Measurements from ENCODE around the gene TMEM62.
A peak's percentile ranks its signal among the peaks of the same experiment; 100 is the strongest.
"Not testable (repeated sequence)": the region's sequence is repeated elsewhere in the genome, so short reads cannot be mapped to it uniquely, and the experiment has no call there.

Gene TMEM62

GRCh38 chr15:43219929-43220928 lies 86.8 kb downstream of the TMEM62 start:
- no peak for DNase-seq (ENCODE audit: low read depth, low spot score)
- no peak overlapping the region for H3K4me3 ChIP-seq (ENCODE audit: low read length)

GRCh38 chr15:43220991-43221403 lies 87.6 kb downstream of the TMEM62 start, which contains the start of gene EPB42:
Gene EPB42, minus strand, starts transcription at chr15:43221018. Its CDS starts 193 bp downstream, at chr15:43220825.
- DNase-seq (ENCODE audit: low read depth, low spot score) = no peak
- no peak within 1 kb of the TSS for H3K4me3 ChIP-seq (ENCODE audit: low read length)

GRCh38 chr15:43221422-43221821 lies 88.0 kb downstream of the TMEM62 start:
- no peak for DNase-seq (ENCODE audit: low read depth, low spot score)
- no peak overlapping the region for H3K4me3 ChIP-seq (ENCODE audit: low read length)

- H3K4me3 ChIP-seq (ENCODE audit: low read length) = no peak overlapping the region
- peak; percentile 61 for DNase-seq (ENCODE audit: low read depth, low spot score)
Observed at GRCh38 chr15:43225201-43225949, 92.0 kb downstream of the TMEM62 start.

- not testable (repeated sequence) for DNase-seq (ENCODE audit: low read depth, low spot score); H3K4me3 ChIP-seq (ENCODE audit: low read length)
Observed at GRCh38 chr15:43225950-43226255, 92.5 kb downstream of the TMEM62 start.

- no peak for DNase-seq (ENCODE audit: low read depth, low spot score)
- no peak overlapping the region for H3K4me3 ChIP-seq (ENCODE audit: low read length)
Observed at GRCh38 chr15:43226436-43227305, 93.3 kb downstream of the TMEM62 start.

GRCh38 chr15:43229977-43230376 lies 96.6 kb downstream of the TMEM62 start:
- DNase-seq (ENCODE audit: low read depth, low spot score) = no peak
- no peak overlapping the region for H3K4me3 ChIP-seq (ENCODE audit: low read length)

- H3K4me3 ChIP-seq (ENCODE audit: low read length) = no peak overlapping the region
- no peak for DNase-seq (ENCODE audit: low read depth, low spot score)
Observed at GRCh38 chr15:43230640-43231115, 97.3 kb downstream of the TMEM62 start.

- no peak overlapping the region for H3K4me3 ChIP-seq (ENCODE audit: low read length)
- DNase-seq (ENCODE audit: low read depth, low spot score) = no peak
Observed at GRCh38 chr15:43232289-43232874, 99.0 kb downstream of the TMEM62 start.

Data from Jurkat, Clone E6-1 (cell line).